Tibial artery (tissue), 4 donors: ENCODE data around the gene ATP2B1.
"Not testable (repeated sequence)": the region's sequence is repeated elsewhere in the genome, so short reads cannot be mapped to it uniquely, and the experiment has no call there.

Experiments
- DNase-seq, 2 donors: peaks; one replicate each; pipeline ENCODE4 v3.0.0-alpha.2; 2019
- H3K27ac ChIP-seq, 2 donors: fragments of 200-600 bp; sonication (generic) in 1 of 2; 1 replicate in 1 of 2; 2 replicates in 1 of 2; pipeline ENCODE4 v1.5.1; 2018 to 2019; ENCODE audit warnings: mild to moderate bottlenecking in 1 of 2
- H3K27me3 ChIP-seq, 2 donors: fragments of 200-600 bp; sonication (generic) in 1 of 2; one replicate each; pipeline versions ENCODE4 v1.5.1 to v1.6.0; 2016 to 2019
- H3K36me3 ChIP-seq, 3 donors: fragments of 200-600 bp; sonication (generic) in 2 of 3; one replicate each; pipeline ENCODE4 v1.5.1; 2016 to 2019; ENCODE audit warnings: mild to moderate bottlenecking in 2 of 3
- H3K4me1 ChIP-seq, 4 donors: fragments of 200-600 bp; sonication (generic) in 2 of 4; 1 replicate in 3 of 4; 2 replicates in 1 of 4; pipeline ENCODE4 v1.5.1; 2016 to 2019
- H3K4me3 ChIP-seq, 2 donors: fragments of 200-600 bp; sonication (generic) in 1 of 2; 1 replicate in 1 of 2; 2 replicates in 1 of 2; pipeline ENCODE4 v1.5.1; 2018 to 2019; ENCODE audit warnings: mild to moderate bottlenecking in 2 of 2
- H3K9me3 ChIP-seq, 3 donors: fragments of 200-600 bp; sonication (generic) in 1 of 3; one replicate each; pipeline ENCODE4 v1.5.1; 2016 to 2019
- CTCF ChIP-seq, 2 experiments: fragments of 200-600 bp in 1 of 2; fragments of 450-650 bp in 1 of 2; IDR thresholded peaks; one replicate each; pipeline ENCODE4 v1.5.1; 2017 to 2019; ENCODE audit warnings: antibody characterized with exemption in 2 of 2, mild to moderate bottlenecking in 1 of 2, moderate library complexity in 1 of 2
- intact Hi-C: fragments of 100-400 bp; cut with DNase I; formaldehyde crosslinking; loops from one replicate; pipeline ENCODE4 v1.15.0; 2023; ENCODE audit warnings: low total_unique reads

Gene ATP2B1

DNA sequence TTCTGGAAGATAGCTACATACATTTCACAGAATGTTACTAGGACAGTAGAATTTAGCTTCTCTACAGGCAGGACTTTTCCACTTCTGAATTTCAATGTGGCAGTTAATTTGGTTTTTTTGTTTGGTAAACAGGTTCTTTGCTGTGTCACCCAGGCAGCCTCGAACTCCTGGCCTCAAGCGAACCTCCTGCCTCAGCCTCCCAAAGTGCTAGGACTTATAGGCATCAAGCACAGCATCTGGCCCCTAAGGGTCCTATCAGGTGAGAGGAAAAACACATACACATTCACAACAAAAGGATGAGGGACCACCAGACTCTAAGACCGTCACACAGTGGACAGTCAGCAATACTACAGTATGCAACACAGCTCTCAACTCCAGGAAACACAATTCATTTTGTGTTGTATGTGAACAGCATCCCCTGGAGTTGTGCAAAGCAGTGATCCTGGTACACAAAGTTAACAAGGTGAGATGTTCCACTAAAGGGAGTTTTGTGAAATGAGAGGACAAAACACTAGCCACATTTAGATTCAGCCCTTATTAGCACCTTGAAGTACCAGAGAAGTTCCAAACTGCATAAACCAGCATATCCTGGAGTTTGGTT lies 6.9 kb downstream of the ATP2B1 start:
- no peak for DNase-seq
- Histone ChIP-seq H3K27ac (no peak overlapping the region), H3K27me3 (no peaks in the 10 kb centered on the region), H3K4me3 (no peak overlapping the region), H3K4me1 (peaks cover 0 to 6% (median 0%) of the 10 kb centered on the region in 4 donors), H3K36me3 (no peaks in the 10 kb centered on the region), H3K9me3 (no peaks in the 10 kb centered on the region)
- TF ChIP-seq CTCF (IDR thresholded peaks at IDR 0.05), result no peak
- intact Hi-C loops, result no loop called here

GRCh38 chr12:89700191-89700810 lies 8.3 kb downstream of the ATP2B1 start:
- intact Hi-C loops, result no loop called here
- H3K4me1 ChIP-seq, result peaks cover 0 to 8% (median 0%) of the 10 kb centered on the region in 4 donors
- H3K9me3 ChIP-seq, result no peaks in the 10 kb centered on the region
- H3K36me3 ChIP-seq, result no peaks in the 10 kb centered on the region
- H3K27me3 ChIP-seq, result no peaks in the 10 kb centered on the region
- H3K27ac ChIP-seq, result no peak overlapping the region
- no peak for DNase-seq
- no peak overlapping the region for H3K4me3 ChIP-seq
- no peak for TF ChIP-seq CTCF (IDR thresholded peaks at IDR 0.05)

GRCh38 chr12:89698607-89699006 lies 10.0 kb downstream of the ATP2B1 start:
- Histone ChIP-seq H3K36me3 (no peaks in the 10 kb centered on the region), H3K27me3 (no peaks in the 10 kb centered on the region), H3K9me3 (no peaks in the 10 kb centered on the region), H3K27ac (no peak overlapping the region), H3K4me3 (no peak overlapping the region), H3K4me1 (peaks cover 0 to 8% (median 0%) of the 10 kb centered on the region in 4 donors)
- TF ChIP-seq CTCF (IDR thresholded peaks at IDR 0.05), result no peak
- DNase-seq, result no peak
- intact Hi-C loops, result no loop called here

GRCh38 chr12:89697728-89698127 lies 10.9 kb downstream of the ATP2B1 start:
- intact Hi-C loops, H3K27me3 ChIP-seq, H3K27ac ChIP-seq, H3K4me1 ChIP-seq, DNase-seq, H3K4me3 ChIP-seq, H3K9me3 ChIP-seq, H3K36me3 ChIP-seq: not testable (repeated sequence)

DNA sequence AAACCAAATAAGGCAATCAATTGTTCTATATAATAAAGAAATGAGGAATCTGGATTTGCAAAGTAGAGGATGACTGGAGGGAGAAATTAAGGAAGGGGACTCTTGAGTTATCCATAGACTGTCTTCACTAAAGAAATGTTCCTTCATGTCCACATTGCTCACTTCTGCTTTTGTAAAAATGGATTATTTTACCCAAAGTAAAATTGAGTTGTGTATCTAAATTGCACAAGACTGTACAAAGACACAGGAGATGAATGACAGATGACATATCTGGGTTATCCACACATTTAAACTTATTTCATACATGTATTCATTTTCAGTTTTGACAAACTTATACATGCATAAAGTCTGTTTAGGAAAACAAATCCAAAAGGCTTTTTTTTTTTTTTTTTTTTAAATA lies 11.3 kb downstream of the ATP2B1 start:
- H3K4me1 ChIP-seq, result peaks cover 0 to 8% (median 0%) of the 10 kb centered on the region in 4 donors
- H3K4me3 ChIP-seq, result no peak overlapping the region
- H3K27ac ChIP-seq, result no peak overlapping the region
- H3K9me3 ChIP-seq, result no peaks in the 10 kb centered on the region
- H3K36me3 ChIP-seq, result no peaks in the 10 kb centered on the region
- no peaks in the 10 kb centered on the region for H3K27me3 ChIP-seq
- no peak for DNase-seq
- intact Hi-C loops, result no loop called here
- TF ChIP-seq CTCF (IDR thresholded peaks at IDR 0.05), result no peak

GRCh38 chr12:89695830-89696229 lies 12.8 kb downstream of the ATP2B1 start:
- Histone ChIP-seq H3K4me1 (peaks cover 0 to 8% (median 0%) of the 10 kb centered on the region in 4 donors), H3K27ac (no peak overlapping the region), H3K36me3 (no peaks in the 10 kb centered on the region), H3K4me3 (no peak overlapping the region), H3K27me3 (no peaks in the 10 kb centered on the region), H3K9me3 (no peaks in the 10 kb centered on the region)
- TF ChIP-seq CTCF (IDR thresholded peaks at IDR 0.05), result no peak
- intact Hi-C loops, result no loop called here
- no peak for DNase-seq
